ENCODE measurements around the gene RAB3D.
A peak's percentile ranks its signal among the peaks of the same experiment; 100 is the strongest.

GRCh38 chr19:11377237-11377636, 37.8 kb upstream of the RAB3D start:
- TF ChIP-seq FOSL1 (IDR thresholded peaks at IDR 0.05; ENCODE audit: low read depth), result no peak
- no peak for TF ChIP-seq CTCF (IDR thresholded peaks at IDR 0.05 in 2 of 3, conservative IDR thresholded peaks at IDR 0.05 in 1 of 3; ENCODE audit: borderline replicate concordance in 1 of 3, insufficient read depth in 1 of 3, low read depth in 2 of 3, low read length in 2 of 3)
- no peak for TF ChIP-seq CEBPB (IDR thresholded peaks at IDR 0.05; ENCODE audit: low read depth)
- no peak for TF ChIP-seq CBX3 (IDR thresholded peaks at IDR 0.05; ENCODE audit: low read depth)
- TF ChIP-seq RAD21 (IDR thresholded peaks at IDR 0.05; ENCODE audit: low read depth), result no peak
- no peak for TF ChIP-seq REST (IDR thresholded peaks at IDR 0.05; ENCODE audit: low read depth)
- no peak for TF ChIP-seq POLR2A (IDR thresholded peaks at IDR 0.05; ENCODE audit: borderline replicate concordance, extremely low read depth, insufficient read depth, insufficient read length)
- no peak for TF ChIP-seq ZNF274 (IDR thresholded peaks at IDR 0.05; ENCODE audit: low read depth, low read length)
- no peak for TF ChIP-seq SP1 (IDR thresholded peaks at IDR 0.05; ENCODE audit: low read depth)
- TF ChIP-seq ZFX (IDR thresholded peaks at IDR 0.05), result no peak
- TF ChIP-seq EZH2 (IDR thresholded peaks at IDR 0.05), result no peak
- no peak for TF ChIP-seq SIN3A (IDR thresholded peaks at IDR 0.05; ENCODE audit: low read depth)
- TF ChIP-seq MAX (IDR thresholded peaks at IDR 0.05), result no peak
- peak; percentile 44; the same call in 1 of the 2 replicates for TF ChIP-seq POLR2AphosphoS5 (IDR thresholded peaks at IDR 0.05; ENCODE audit: low read depth, low read length)

All from HCT116 (cell line).